Gastrocnemius medialis (tissue), 4 donors: ENCODE data around the gene CTPS2. TPM values are rescaled to one million over a fixed set of nuclear protein-coding genes. Genes with fewer than 3 reads are reported as not detected.

Source experiments
- ATAC-seq, 2 donors: fragments of 150-250 bp; one replicate each; pipeline ENCODE4 v1.9.1; 2016
- DNase-seq, 2 donors: peaks; one replicate each; pipeline ENCODE4 v3.0.0-alpha.2; 2019
- H3K27ac ChIP-seq, 4 donors: fragments of 200-600 bp; sonication (generic); 1 replicate in 1 of 4; 2 replicates in 3 of 4; pipeline ENCODE4 v1.5.1; 2016 to 2018; ENCODE audit warnings: mild to moderate bottlenecking in 2 of 4, moderate library complexity in 1 of 4
- H3K27me3 ChIP-seq, 3 donors: fragments of 200-600 bp; sonication (generic) in 2 of 3; 1 replicate in 1 of 3; 2 replicates in 2 of 3; pipeline versions ENCODE4 v1.5.1 to v1.6.0; 2016 to 2019; ENCODE audit warnings: mild to moderate bottlenecking in 1 of 3, moderate library complexity in 1 of 3
- H3K36me3 ChIP-seq, 2 donors: fragments of 200-600 bp; sonication (generic) in 1 of 2; one replicate each; pipeline ENCODE4 v1.5.1; 2017 to 2018
- H3K4me1 ChIP-seq, 2 donors: fragments of 200-600 bp; sonication (generic) in 1 of 2; one replicate each; pipeline ENCODE4 v1.5.1; 2016 to 2017; ENCODE audit warnings: mild to moderate bottlenecking in 2 of 2
- H3K4me3 ChIP-seq, 4 donors: fragments of 200-600 bp; sonication (generic) in 3 of 4; 1 replicate in 1 of 4; 2 replicates in 3 of 4; pipeline ENCODE4 v1.5.1; 2016 to 2019; ENCODE audit warnings: mild to moderate bottlenecking in 2 of 4
- H3K9me3 ChIP-seq, 3 donors: fragments of 200-600 bp; sonication (generic) in 2 of 3; 1 replicate in 1 of 3; 2 replicates in 2 of 3; pipeline ENCODE4 v1.5.1; 2016 to 2019
- POLR2A ChIP-seq, 2 donors: fragments of 450-650 bp; IDR thresholded peaks; one replicate each; pipeline ENCODE4 v1.6.1; 2017; ENCODE audit warnings: antibody characterized with exemption in 2 of 2, mild to moderate bottlenecking in 2 of 2, moderate library complexity in 2 of 2
- in situ Hi-C, 4 donors: fragments of 200-750 bp; cut with MboI; loops; one replicate each; pipeline versions ENCODE4 v1.15.0 to v1.8.0; 2017; ENCODE audit warnings: low sequenced_read_pairs in 4 of 4
- intact Hi-C: fragments of 100-400 bp; cut with DNase I; formaldehyde crosslinking; loops from one replicate; pipeline ENCODE4 v1.15.1; 2023; ENCODE audit warnings: low total_unique reads
- total RNA-seq, 4 donors: library from RNA; depleted of rRNA; stranded (reverse); fragments of >200 nt; gene quantifications; one replicate each; pipeline versions ENCODE4 v1.1.0 to v1.2.3, GENCODE V29; 2016
- TF ChIP-seq, protein P1 (sequence below), 5 experiments: fragments of 450-650 bp in 3 of 5; fragments of 200-600 bp in 2 of 5; sonication (generic) in 2 of 5; IDR thresholded peaks in 4 of 5; conservative IDR thresholded peaks in 1 of 5; 1 replicate in 4 of 5; 2 replicates in 1 of 5; pipeline ENCODE4 v1.5.1; 2016 to 2019; ENCODE audit warnings: antibody characterized with exemption in 5 of 5, mild to moderate bottlenecking in 3 of 5, moderate library complexity in 3 of 5

The CTPS2 gene
- total RNA-seq, 4 donors from 2014 or later, result 2.0 to 3.8 (median 2.8) TPM

GRCh38 chrX:16593801-16594200 is 118.7 kb downstream of the CTPS2 start:
- Histone ChIP-seq H3K36me3 (no peaks in the 10 kb centered on the region), H3K4me3 (no peak overlapping the region), H3K27ac (no peak overlapping the region), H3K27me3 (no peaks in the 10 kb centered on the region), H3K9me3 (no peaks in the 10 kb centered on the region), H3K4me1 (no peaks in the 10 kb centered on the region)
- DNase-seq (no peak), ATAC-seq (no peak)
- TF ChIP-seq, protein P1, sequence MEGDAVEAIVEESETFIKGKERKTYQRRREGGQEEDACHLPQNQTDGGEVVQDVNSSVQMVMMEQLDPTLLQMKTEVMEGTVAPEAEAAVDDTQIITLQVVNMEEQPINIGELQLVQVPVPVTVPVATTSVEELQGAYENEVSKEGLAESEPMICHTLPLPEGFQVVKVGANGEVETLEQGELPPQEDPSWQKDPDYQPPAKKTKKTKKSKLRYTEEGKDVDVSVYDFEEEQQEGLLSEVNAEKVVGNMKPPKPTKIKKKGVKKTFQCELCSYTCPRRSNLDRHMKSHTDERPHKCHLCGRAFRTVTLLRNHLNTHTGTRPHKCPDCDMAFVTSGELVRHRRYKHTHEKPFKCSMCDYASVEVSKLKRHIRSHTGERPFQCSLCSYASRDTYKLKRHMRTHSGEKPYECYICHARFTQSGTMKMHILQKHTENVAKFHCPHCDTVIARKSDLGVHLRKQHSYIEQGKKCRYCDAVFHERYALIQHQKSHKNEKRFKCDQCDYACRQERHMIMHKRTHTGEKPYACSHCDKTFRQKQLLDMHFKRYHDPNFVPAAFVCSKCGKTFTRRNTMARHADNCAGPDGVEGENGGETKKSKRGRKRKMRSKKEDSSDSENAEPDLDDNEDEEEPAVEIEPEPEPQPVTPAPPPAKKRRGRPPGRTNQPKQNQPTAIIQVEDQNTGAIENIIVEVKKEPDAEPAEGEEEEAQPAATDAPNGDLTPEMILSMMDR (IDR thresholded peaks at IDR 0.05 in 4 of 5, conservative IDR thresholded peaks at IDR 0.05 in 1 of 5), result no peak
- no peak for TF ChIP-seq POLR2A (IDR thresholded peaks at IDR 0.05)
- in situ Hi-C loops, result no loop called here
- intact Hi-C loops, result no loop called here

DNA sequence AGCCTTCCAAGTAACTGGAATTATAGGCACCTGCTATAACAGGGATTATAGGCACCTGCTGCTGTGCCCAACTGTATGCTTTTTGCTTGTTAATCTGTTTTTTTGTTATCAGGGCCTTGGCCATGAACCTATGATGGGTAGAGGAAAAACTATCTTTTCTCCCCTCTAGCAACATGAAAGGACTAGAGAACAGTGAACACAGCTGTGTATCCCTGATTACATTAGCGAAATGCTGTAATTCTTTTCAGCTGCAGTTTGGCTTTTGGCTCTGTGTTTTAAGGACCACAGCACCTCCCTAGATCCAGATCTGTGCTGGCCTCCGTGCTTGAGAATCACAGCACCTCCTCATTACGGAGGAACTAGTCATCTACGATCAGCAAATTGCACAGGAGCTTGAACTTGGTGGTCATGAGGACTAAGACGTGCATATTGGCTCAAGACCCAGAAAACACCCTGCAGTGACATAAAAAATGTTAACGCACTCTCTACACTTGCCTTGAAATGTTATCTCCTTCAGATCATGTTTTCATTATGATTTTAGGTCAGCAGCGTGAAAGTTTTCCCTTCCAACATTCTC is 120.2 kb downstream of the CTPS2 start:
- intact Hi-C loops, result no loop called here
- ATAC-seq (no peak), DNase-seq (no peak)
- no peaks in the 10 kb centered on the region for H3K36me3 ChIP-seq
- H3K4me1 ChIP-seq, result no peaks in the 10 kb centered on the region
- H3K9me3 ChIP-seq, result no peaks in the 10 kb centered on the region
- no peak overlapping the region for H3K4me3 ChIP-seq
- TF ChIP-seq POLR2A (IDR thresholded peaks at IDR 0.05), result no peak
- TF ChIP-seq, protein P1 (IDR thresholded peaks at IDR 0.05 in 4 of 5, conservative IDR thresholded peaks at IDR 0.05 in 1 of 5), result no peak
- H3K27me3 ChIP-seq, result no peaks in the 10 kb centered on the region
- H3K27ac ChIP-seq, result no peak overlapping the region
- in situ Hi-C loops, result no loop called here

DNA sequence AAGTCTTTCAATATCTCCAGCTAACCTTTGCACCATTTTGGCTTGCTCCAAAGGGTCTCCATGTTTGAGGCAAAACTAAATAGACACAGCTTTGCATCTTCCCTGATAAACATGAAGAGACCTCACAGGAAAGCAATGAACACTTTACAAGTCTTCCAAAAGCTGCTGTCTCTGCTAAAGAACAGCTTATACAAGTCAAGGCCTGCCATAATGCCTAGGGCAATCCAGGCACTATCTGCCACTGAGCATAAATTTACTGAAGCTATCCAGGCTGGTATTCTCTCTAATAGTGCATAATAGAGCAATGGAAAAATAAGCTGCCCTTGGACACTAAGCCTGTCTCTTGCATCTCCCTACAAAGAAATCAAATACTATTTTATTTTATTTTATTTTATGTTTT is 122.6 kb downstream of the CTPS2 start:
- DNase-seq (no peak), ATAC-seq (no peak)
- intact Hi-C loops, result no loop called here
- Histone ChIP-seq H3K9me3 (no peaks in the 10 kb centered on the region), H3K4me3 (no peak overlapping the region), H3K27me3 (no peaks in the 10 kb centered on the region), H3K27ac (no peak overlapping the region), H3K36me3 (no peaks in the 10 kb centered on the region), H3K4me1 (peaks cover 0 to 4% of the 10 kb centered on the region in 2 donors)
- TF ChIP-seq POLR2A (IDR thresholded peaks at IDR 0.05), result no peak
- TF ChIP-seq, protein P1 (IDR thresholded peaks at IDR 0.05 in 4 of 5, conservative IDR thresholded peaks at IDR 0.05 in 1 of 5), result no peak
- in situ Hi-C loops, result no loop called here

- Histone ChIP-seq H3K4me1 (peaks cover 0 to 4% of the 10 kb centered on the region in 2 donors), H3K4me3 (no peak overlapping the region), H3K27me3 (no peaks in the 10 kb centered on the region), H3K9me3 (no peaks in the 10 kb centered on the region), H3K27ac (no peak overlapping the region), H3K36me3 (no peaks in the 10 kb centered on the region)
- DNase-seq (no peak), ATAC-seq (no peak)
- intact Hi-C loops (no loop called here), in situ Hi-C loops (no loop called here)
- TF ChIP-seq, protein P1 (IDR thresholded peaks at IDR 0.05 in 4 of 5, conservative IDR thresholded peaks at IDR 0.05 in 1 of 5), result no peak
- no peak for TF ChIP-seq POLR2A (IDR thresholded peaks at IDR 0.05)
Measured at GRCh38 chrX:16589211-16589610, 123.3 kb downstream of the CTPS2 start.

DNA sequence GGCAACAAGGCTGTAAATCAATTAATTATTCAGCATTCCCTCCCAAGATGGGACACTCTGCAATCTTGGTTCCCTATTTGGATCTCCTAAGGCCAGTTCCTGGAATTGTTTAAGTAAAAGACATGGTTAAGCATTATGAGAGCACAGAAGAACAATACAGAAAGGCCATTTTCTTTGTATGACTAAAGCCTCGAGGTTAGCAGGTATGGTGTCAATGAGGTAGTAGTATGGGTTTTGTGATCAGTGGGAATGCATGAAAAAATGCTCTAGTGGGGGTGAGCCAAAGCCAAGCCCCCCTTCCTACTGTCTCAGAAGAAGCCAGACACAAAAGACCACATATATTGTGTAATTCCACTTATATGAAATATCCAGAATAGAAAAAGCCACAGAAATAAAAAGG is 124.2 kb downstream of the CTPS2 start:
- H3K27me3 ChIP-seq, result no peaks in the 10 kb centered on the region
- peaks cover 0 to 4% of the 10 kb centered on the region in 2 donors for H3K4me1 ChIP-seq
- TF ChIP-seq, protein P1 (IDR thresholded peaks at IDR 0.05 in 4 of 5, conservative IDR thresholded peaks at IDR 0.05 in 1 of 5), result no peak
- TF ChIP-seq POLR2A (IDR thresholded peaks at IDR 0.05), result no peak
- no peaks in the 10 kb centered on the region for H3K9me3 ChIP-seq
- in situ Hi-C loops (no loop called here), intact Hi-C loops (no loop called here)
- no peak overlapping the region for H3K27ac ChIP-seq
- ATAC-seq (no peak), DNase-seq (no peak)
- H3K36me3 ChIP-seq, result no peaks in the 10 kb centered on the region
- no peak overlapping the region for H3K4me3 ChIP-seq
